SK-N-MC (cell line): ENCODE data around the gene CD200R1L.

Experiments used
- EZH2 ChIP-seq: fragments of 200-600 bp; sonication (generic); IDR thresholded peaks from one replicate; pipeline ENCODE4 v1.6.1; 2017; ENCODE audit warnings: antibody characterized with exemption
- POLR2AphosphoS5 ChIP-seq: IDR thresholded peaks from 2 replicates; pipeline ENCODE4 v1.6.1; 2012; ENCODE audit warnings: mild to moderate bottlenecking, low read depth, low read length, borderline replicate concordance

DNA sequence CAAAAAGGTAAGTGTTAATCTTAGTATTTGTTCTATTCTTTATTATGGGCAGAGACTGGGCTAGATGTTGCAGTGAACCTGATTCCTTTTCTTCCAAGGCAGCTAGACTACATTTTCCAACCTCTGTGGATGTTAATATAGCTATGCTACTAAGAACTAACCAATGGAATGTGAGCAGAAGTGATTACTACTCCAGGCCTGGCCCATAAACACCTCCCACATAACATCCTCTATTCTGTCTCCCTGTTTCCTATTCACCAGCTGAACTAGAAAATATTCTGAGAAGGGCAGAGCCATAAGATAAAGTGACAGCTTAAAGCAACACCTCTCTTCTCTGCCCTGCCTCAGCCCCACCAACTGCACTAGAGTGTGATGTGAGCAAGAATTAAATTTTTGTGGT, 29.4 kb downstream of the CD200R1L start:
- TF ChIP-seq EZH2: no peak
- TF ChIP-seq POLR2AphosphoS5: no peak
